Karpas-422 (cell line): Measurements from ENCODE around the gene SLC36A4. TPM values are rescaled to one million over a fixed set of nuclear protein-coding genes. Genes with fewer than 3 reads are reported as not detected.
"Not testable (repeated sequence)": the region's sequence is repeated elsewhere in the genome, so short reads cannot be mapped to it uniquely, and the experiment has no call there.

Source experiments
- DNase-seq: peaks from one replicate; pipeline ENCODE4 v3.0.0-alpha.2; 2015
- H2AFZ ChIP-seq: fragments of 200-600 bp; sonication (generic); 2 replicates; pipeline ENCODE4 v1.6.1; 2014; ENCODE audit warnings: antibody characterized with exemption, low read length, mixed read lengths
- H3K27ac ChIP-seq: fragments of 200-600 bp; sonication (generic); 2 replicates; pipeline ENCODE4 v1.5.1; 2014; ENCODE audit warnings: mild to moderate bottlenecking, low read length, moderate library complexity
- H3K27me3 ChIP-seq: fragments of 200-600 bp; sonication (generic); 2 replicates; pipeline ENCODE4 v1.6.1; 2014; ENCODE audit warnings: low read length, mixed read lengths
- H3K36me3 ChIP-seq: fragments of 200-600 bp; sonication (generic); 2 replicates; pipeline ENCODE4 v1.6.1; 2014; ENCODE audit warnings: low read length, mixed read lengths; ENCODE audit not compliant: insufficient read depth
- H3K4me1 ChIP-seq: fragments of 200-600 bp; sonication (generic); 2 replicates; pipeline ENCODE4 v1.6.1; 2014; ENCODE audit warnings: mild to moderate bottlenecking, low read length, mixed read lengths
- H3K4me2 ChIP-seq: fragments of 200-600 bp; sonication (generic); 2 replicates; pipeline ENCODE4 v1.6.1; 2014; ENCODE audit warnings: low read length, low read depth, mild to moderate bottlenecking; ENCODE audit not compliant: poor library complexity, severe bottlenecking
- H3K4me3 ChIP-seq: fragments of 200-600 bp; sonication (generic); 2 replicates; pipeline ENCODE4 v1.5.1; 2014; ENCODE audit warnings: mild to moderate bottlenecking, antibody characterized with exemption, low read length, mixed read lengths
- H3K79me2 ChIP-seq: fragments of 200-600 bp; sonication (generic); 2 replicates; pipeline ENCODE4 v1.6.1; 2014; ENCODE audit warnings: mild to moderate bottlenecking, low read length, mixed read lengths
- H3K9ac ChIP-seq: fragments of 200-600 bp; sonication (generic); 2 replicates; pipeline ENCODE4 v1.6.0; 2014; ENCODE audit warnings: low read length
- H3K9me2 ChIP-seq: fragments of 200-600 bp; sonication (generic), shearing (Covaris generic); replicated peaks from 2 replicates; pipeline ENCODE4 v1.6.0; 2014; ENCODE audit warnings: mild to moderate bottlenecking, low read length, moderate library complexity; ENCODE audit not compliant: insufficient read depth
- H3K9me3 ChIP-seq: fragments of 300-700, 200-600 bp; sonication (generic); 2 replicates; pipeline ENCODE4 v1.6.1; 2014; ENCODE audit warnings: low read length, mixed read lengths
- H4K20me1 ChIP-seq: fragments of 200-600 bp; sonication (generic); 2 replicates; pipeline ENCODE4 v1.6.1; 2014; ENCODE audit warnings: mild to moderate bottlenecking, antibody characterized with exemption, low read length, low read depth; ENCODE audit not compliant: insufficient read depth
- total RNA-seq: library from RNA; depleted of rRNA; stranded (reverse); fragments of >200 nt; shearing (Covaris generic); gene quantifications from 2 replicates; pipeline ENCODE4 v1.2.3, GENCODE V29; 2014; ENCODE audit warnings: low replicate concordance

SLC36A4 gene
- total RNA-seq, 1 experiment from 2014 or later = 109 TPM

GRCh38 chr11:93188726-93189125, 9.1 kb downstream of the SLC36A4 start:
- peaks cover 79% of the 10 kb centered on the region for H3K36me3 ChIP-seq
- H3K79me2 ChIP-seq = peaks cover 96% of the 10 kb centered on the region

GRCh38 chr11:93187290-93187689, 10.5 kb downstream of the SLC36A4 start:
- H3K4me1 ChIP-seq = no peaks in the 10 kb centered on the region
- H4K20me1 ChIP-seq = no peaks in the 10 kb centered on the region
- no peak for DNase-seq
- no peak overlapping the region for H3K27ac ChIP-seq
- H3K36me3 ChIP-seq = peaks cover 78% of the 10 kb centered on the region
- H3K27me3 ChIP-seq = no peaks in the 10 kb centered on the region
- H3K9me2 ChIP-seq = no peaks in the 10 kb centered on the region
- H3K4me3 ChIP-seq = no peak overlapping the region
- no peak overlapping the region for H3K4me2 ChIP-seq
- H3K9ac ChIP-seq = no peak overlapping the region
- H3K79me2 ChIP-seq = peaks cover 91% of the 10 kb centered on the region
- H2AFZ ChIP-seq = no peak overlapping the region
- H3K9me3 ChIP-seq = peaks cover 22% of the 10 kb centered on the region

More at GRCh38 chr11:93188726-93189125, 9.1 kb downstream of the SLC36A4 start:
- H3K4me1 ChIP-seq = no peaks in the 10 kb centered on the region
- H2AFZ ChIP-seq = no peak overlapping the region
- H3K9me2 ChIP-seq = no peaks in the 10 kb centered on the region
- peaks cover 17% of the 10 kb centered on the region for H3K9me3 ChIP-seq
- no peak overlapping the region for H3K9ac ChIP-seq
- H3K4me3 ChIP-seq = no peak overlapping the region
- no peak for DNase-seq
- H3K4me2 ChIP-seq = no peak overlapping the region
- no peaks in the 10 kb centered on the region for H3K27me3 ChIP-seq
- no peaks in the 10 kb centered on the region for H4K20me1 ChIP-seq
- H3K27ac ChIP-seq = no peak overlapping the region

- H3K4me2 ChIP-seq, H3K27me3 ChIP-seq, H4K20me1 ChIP-seq, H3K9ac ChIP-seq, H3K27ac ChIP-seq, H3K4me1 ChIP-seq, H3K9me2 ChIP-seq, H2AFZ ChIP-seq, DNase-seq, H3K4me3 ChIP-seq: not testable (repeated sequence)
- Histone ChIP-seq H3K79me2 (peaks cover 38% of the 10 kb centered on the region), H3K9me3 (peaks cover 31% of the 10 kb centered on the region), H3K36me3 (peaks cover 61% of the 10 kb centered on the region)
Measured at GRCh38 chr11:93177891-93178290, 19.9 kb downstream of the SLC36A4 start.

GRCh38 chr11:93169950-93170561, 27.7 kb downstream of the SLC36A4 start:
- H3K27me3 ChIP-seq = no peaks in the 10 kb centered on the region
- H3K79me2 ChIP-seq = peaks cover 36% of the 10 kb centered on the region
- H4K20me1 ChIP-seq = no peaks in the 10 kb centered on the region
- H2AFZ ChIP-seq = no peak overlapping the region
- no peak overlapping the region for H3K9ac ChIP-seq
- no peaks in the 10 kb centered on the region for H3K9me2 ChIP-seq
- H3K4me3 ChIP-seq = no peak overlapping the region
- no peak overlapping the region for H3K4me2 ChIP-seq
- H3K27ac ChIP-seq = no peak overlapping the region
- H3K9me3 ChIP-seq = no peaks in the 10 kb centered on the region
- peaks cover 42% of the 10 kb centered on the region for H3K36me3 ChIP-seq
- peak; percentile 74 for DNase-seq
- no peaks in the 10 kb centered on the region for H3K4me1 ChIP-seq

- no peaks in the 10 kb centered on the region for H4K20me1 ChIP-seq
- no peaks in the 10 kb centered on the region for H3K9me3 ChIP-seq
- H3K9me2 ChIP-seq = no peaks in the 10 kb centered on the region
- no peak overlapping the region for H3K27ac ChIP-seq
- no peak overlapping the region for H3K9ac ChIP-seq
- no peak overlapping the region for H3K4me2 ChIP-seq
- H2AFZ ChIP-seq = no peak overlapping the region
- H3K4me3 ChIP-seq = no peak overlapping the region
- no peaks in the 10 kb centered on the region for H3K27me3 ChIP-seq
- H3K4me1 ChIP-seq = no peaks in the 10 kb centered on the region
- H3K36me3 ChIP-seq = peaks cover 51% of the 10 kb centered on the region
- DNase-seq = no peak
- peaks cover 36% of the 10 kb centered on the region for H3K79me2 ChIP-seq
Measured at GRCh38 chr11:93169143-93169542, 28.6 kb downstream of the SLC36A4 start.

GRCh38 chr11:93166862-93167261, 30.9 kb downstream of the SLC36A4 start:
- Histone ChIP-seq H2AFZ (no peak overlapping the region), H3K4me1 (no peaks in the 10 kb centered on the region), H3K4me2 (no peak overlapping the region), H3K4me3 (no peak overlapping the region), H3K36me3 (peaks cover 71% of the 10 kb centered on the region), H4K20me1 (no peaks in the 10 kb centered on the region), H3K27me3 (no peaks in the 10 kb centered on the region), H3K9me2 (no peaks in the 10 kb centered on the region), H3K9ac (no peak overlapping the region), H3K79me2 (peaks cover 43% of the 10 kb centered on the region), H3K9me3 (no peaks in the 10 kb centered on the region), H3K27ac (no peak overlapping the region)
- no peak for DNase-seq

GRCh38 chr11:93166194-93166593, 31.6 kb downstream of the SLC36A4 start:
- H2AFZ ChIP-seq = no peak overlapping the region
- no peaks in the 10 kb centered on the region for H3K9me3 ChIP-seq
- no peaks in the 10 kb centered on the region for H3K27me3 ChIP-seq

GRCh38 chr11:93160808-93161207, 37.0 kb downstream of the SLC36A4 start:
- no peak overlapping the region for H3K4me2 ChIP-seq
- H3K9me3 ChIP-seq = no peaks in the 10 kb centered on the region
- H2AFZ ChIP-seq = no peak overlapping the region
- H3K9ac ChIP-seq = no peak overlapping the region
- H3K27me3 ChIP-seq = no peaks in the 10 kb centered on the region
- peak; percentile 54 for DNase-seq
- peaks cover 90% of the 10 kb centered on the region for H3K36me3 ChIP-seq
- H3K9me2 ChIP-seq = no peaks in the 10 kb centered on the region
- no peaks in the 10 kb centered on the region for H4K20me1 ChIP-seq
- H3K27ac ChIP-seq = no peak overlapping the region
- no peak overlapping the region for H3K4me3 ChIP-seq
- no peaks in the 10 kb centered on the region for H3K4me1 ChIP-seq
- H3K79me2 ChIP-seq = peaks cover 15% of the 10 kb centered on the region

More at GRCh38 chr11:93166194-93166593, 31.6 kb downstream of the SLC36A4 start:
- H4K20me1 ChIP-seq = no peaks in the 10 kb centered on the region
- DNase-seq = no peak
- peaks cover 47% of the 10 kb centered on the region for H3K79me2 ChIP-seq
- no peak overlapping the region for H3K9ac ChIP-seq
- H3K4me2 ChIP-seq = no peak overlapping the region
- H3K9me2 ChIP-seq = no peaks in the 10 kb centered on the region
- H3K4me1 ChIP-seq = no peaks in the 10 kb centered on the region
- peaks cover 77% of the 10 kb centered on the region for H3K36me3 ChIP-seq
- H3K27ac ChIP-seq = no peak overlapping the region
- H3K4me3 ChIP-seq = no peak overlapping the region
